HFF-Myc (cell line): ENCODE results near the gene AAMDC.
"Not testable (repeated sequence)": the region's sequence is repeated elsewhere in the genome, so short reads cannot be mapped to it uniquely, and the experiment has no call there.

ENCODE experiments used
- DNase-seq: peaks from one replicate; pipeline ENCODE4 v3.0.0-alpha.2; 2011; ENCODE audit warnings: low read depth; ENCODE audit errors: extremely low read depth
- H3K4me3 ChIP-seq: replicated peaks from 2 replicates; pipeline ENCODE4 v1.5.1; 2011; ENCODE audit warnings: low read depth, mild to moderate bottlenecking, control low read depth, low read length
- TF ChIP-seq, protein P1 (sequence below): IDR thresholded peaks from 2 replicates; pipeline ENCODE4 v1.5.1; 2012; ENCODE audit warnings: mild to moderate bottlenecking, low read depth, low read length, control low read depth; ENCODE audit errors: missing control alignments

AAMDC gene

GRCh38 chr11:77908835-77909234 lies 87.9 kb downstream of the AAMDC start:
- no peak overlapping the region for H3K4me3 ChIP-seq
- TF ChIP-seq, protein P1, sequence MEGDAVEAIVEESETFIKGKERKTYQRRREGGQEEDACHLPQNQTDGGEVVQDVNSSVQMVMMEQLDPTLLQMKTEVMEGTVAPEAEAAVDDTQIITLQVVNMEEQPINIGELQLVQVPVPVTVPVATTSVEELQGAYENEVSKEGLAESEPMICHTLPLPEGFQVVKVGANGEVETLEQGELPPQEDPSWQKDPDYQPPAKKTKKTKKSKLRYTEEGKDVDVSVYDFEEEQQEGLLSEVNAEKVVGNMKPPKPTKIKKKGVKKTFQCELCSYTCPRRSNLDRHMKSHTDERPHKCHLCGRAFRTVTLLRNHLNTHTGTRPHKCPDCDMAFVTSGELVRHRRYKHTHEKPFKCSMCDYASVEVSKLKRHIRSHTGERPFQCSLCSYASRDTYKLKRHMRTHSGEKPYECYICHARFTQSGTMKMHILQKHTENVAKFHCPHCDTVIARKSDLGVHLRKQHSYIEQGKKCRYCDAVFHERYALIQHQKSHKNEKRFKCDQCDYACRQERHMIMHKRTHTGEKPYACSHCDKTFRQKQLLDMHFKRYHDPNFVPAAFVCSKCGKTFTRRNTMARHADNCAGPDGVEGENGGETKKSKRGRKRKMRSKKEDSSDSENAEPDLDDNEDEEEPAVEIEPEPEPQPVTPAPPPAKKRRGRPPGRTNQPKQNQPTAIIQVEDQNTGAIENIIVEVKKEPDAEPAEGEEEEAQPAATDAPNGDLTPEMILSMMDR, result no peak
- no peak for DNase-seq

DNA sequence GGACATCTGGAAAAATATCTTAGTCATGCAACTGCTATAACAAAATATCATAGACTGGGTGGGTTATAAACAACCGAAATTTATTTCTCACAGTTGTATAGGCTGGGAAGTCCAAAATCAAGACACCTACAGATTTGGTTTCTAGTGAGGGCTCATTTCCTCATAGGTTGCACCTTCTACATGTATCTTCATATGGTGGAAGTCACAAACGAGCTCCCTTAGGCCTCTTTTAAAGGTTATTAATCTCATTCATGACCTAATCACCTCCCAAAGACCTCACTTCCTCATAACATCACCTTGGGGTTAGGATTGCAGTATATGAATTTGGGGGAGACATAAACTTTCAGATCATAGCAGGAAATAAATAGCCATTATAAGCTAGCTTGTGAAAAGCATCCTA lies 88.3 kb downstream of the AAMDC start:
- DNase-seq, result no peak
- TF ChIP-seq, protein P1, result no peak
- no peak overlapping the region for H3K4me3 ChIP-seq

DNA sequence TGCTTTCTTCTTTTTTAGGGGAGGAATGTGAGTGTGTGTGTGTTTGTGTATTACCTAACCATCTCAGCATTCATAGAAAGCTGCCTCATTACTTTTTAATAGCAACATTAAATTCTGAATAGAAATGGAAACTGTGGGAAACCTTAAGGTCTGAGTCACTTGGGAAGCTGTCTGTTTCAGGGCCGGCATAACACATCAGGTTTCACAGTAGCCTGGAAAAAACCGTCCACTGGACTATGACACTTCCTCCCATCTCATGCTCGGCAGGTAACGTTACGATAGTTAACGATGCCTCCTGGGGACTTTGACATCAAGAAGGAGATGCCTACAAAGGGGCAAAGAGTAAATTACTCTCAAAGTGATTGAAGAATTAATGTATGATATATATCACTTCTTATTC lies 89.9 kb downstream of the AAMDC start:
- DNase-seq, H3K4me3 ChIP-seq: not testable (repeated sequence)

DNA sequence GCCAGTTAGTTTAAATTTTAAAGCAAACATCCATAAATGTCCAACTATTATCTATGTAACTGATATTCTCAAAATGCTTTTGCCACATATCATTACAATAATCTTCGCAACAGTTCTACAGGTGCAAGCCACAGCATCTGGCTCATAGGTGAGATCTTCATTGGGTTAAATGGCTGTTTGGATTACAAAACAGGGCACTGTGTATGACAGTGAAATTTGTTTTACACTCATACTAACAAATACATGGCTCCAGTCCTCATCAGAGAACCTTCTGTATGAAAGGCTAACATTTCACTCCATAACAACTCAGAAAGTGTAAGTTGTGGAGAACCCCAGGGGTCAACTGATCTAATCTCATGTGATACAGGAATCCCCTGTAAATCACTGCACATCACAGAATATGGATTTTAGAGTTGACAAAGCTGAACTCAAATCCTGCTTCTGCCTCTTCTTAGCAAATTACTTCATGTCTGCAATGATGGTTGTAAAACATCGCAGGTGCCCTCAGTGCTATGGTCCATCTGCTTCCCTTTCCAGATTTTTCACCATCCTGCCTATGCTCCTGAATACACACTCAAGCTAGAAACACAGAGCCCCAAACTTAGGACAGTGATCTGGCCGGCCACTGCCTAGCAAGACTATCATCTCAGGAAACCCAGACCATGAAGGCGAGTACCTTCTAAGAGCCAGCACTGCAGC lies 92.8 kb downstream of the AAMDC start:
- not testable (repeated sequence) for DNase-seq, H3K4me3 ChIP-seq

- not testable (repeated sequence) for H3K4me3 ChIP-seq
- DNase-seq, result peak; percentile 80
Observed at GRCh38 chr11:77914307-77914791, 93.4 kb downstream of the AAMDC start.

GRCh38 chr11:77917713-77918112 lies 96.8 kb downstream of the AAMDC start:
- not testable (repeated sequence) for H3K4me3 ChIP-seq, DNase-seq
